OCI-LY7 (cell line): ENCODE measurements around the gene RNASE9. TPM values are rescaled to one million over a fixed set of nuclear protein-coding genes. Genes with fewer than 3 reads are reported as not detected.

Experiments
- BruUV-seq: library from RNA; stranded (reverse); fragments of 400-500 nt; replicated peaks from 2 replicates; lab custom pipeline; 2021; lab: Mats Ljungman, UMichigan
- CTCF ChIA-PET: fragments of 300-600 bp; sonication (Branson Sonifier 250); formaldehyde crosslinking; loops from one replicate; lab custom pipeline; 2022; ENCODE audit warnings: antibody characterized with exemption; ENCODE audit not compliant: unreplicated experiment; lab: Charles Lee
- POLR2A ChIA-PET: fragments of 300-600 bp; sonication (Branson Sonifier 250); formaldehyde crosslinking; loops from one replicate; lab custom pipeline; 2022; ENCODE audit warnings: antibody characterized with exemption; lab: Charles Lee
- DNase-seq: peaks from one replicate; pipeline ENCODE4 v3.0.0-alpha.2; 2015; ENCODE audit warnings: low spot score
- H2AFZ ChIP-seq: fragments of 200-600 bp; sonication (generic), shearing (Covaris generic); 2 replicates; pipeline ENCODE4 v1.6.1; 2014; ENCODE audit warnings: mild to moderate bottlenecking, antibody characterized with exemption, low read length, moderate library complexity
- H3K27ac ChIP-seq: fragments of 200-600 bp; sonication (generic); 2 replicates; pipeline ENCODE4 v1.5.1; 2014; ENCODE audit warnings: mixed run types, low read depth, mild to moderate bottlenecking, moderate library complexity, low read length, inconsistent platforms; ENCODE audit not compliant: poor library complexity, severe bottlenecking
- H3K36me3 ChIP-seq: fragments of 200-600 bp; sonication (generic); 2 replicates; pipeline ENCODE4 v1.6.1; 2014; ENCODE audit warnings: mild to moderate bottlenecking, antibody characterized with exemption, low read length, moderate library complexity, mixed read lengths; ENCODE audit not compliant: insufficient read depth
- H3K4me1 ChIP-seq: fragments of 200-600 bp; sonication (generic); 2 replicates; pipeline ENCODE4 v1.5.1; 2014; ENCODE audit warnings: mild to moderate bottlenecking, low read length; ENCODE audit not compliant: insufficient read depth, poor library complexity, severe bottlenecking
- H3K4me2 ChIP-seq: fragments of 200-600 bp; sonication (generic); 2 replicates; pipeline ENCODE4 v1.6.1; 2014; ENCODE audit warnings: mild to moderate bottlenecking, low read length
- H3K4me3 ChIP-seq: fragments of 200-600 bp; sonication (generic); 2 replicates; pipeline ENCODE4 v1.5.1; 2014; ENCODE audit warnings: mild to moderate bottlenecking, low read depth, low read length; ENCODE audit not compliant: poor library complexity, severe bottlenecking
- H3K79me2 ChIP-seq: fragments of 200-600 bp; sonication (generic); 2 replicates; pipeline ENCODE4 v1.6.1; 2016; ENCODE audit warnings: low read depth, mild to moderate bottlenecking, low read length, moderate library complexity, mixed read lengths; ENCODE audit not compliant: insufficient read depth
- H3K9me2 ChIP-seq: fragments of 200-600 bp; sonication (generic); 2 replicates; pipeline ENCODE4 v1.6.1; 2016; ENCODE audit warnings: mild to moderate bottlenecking, low read length, mixed read lengths; ENCODE audit not compliant: insufficient read depth
- H3K9me3 ChIP-seq: fragments of 200-600 bp; sonication (generic); 2 replicates; pipeline ENCODE4 v1.6.1; 2014; ENCODE audit warnings: mild to moderate bottlenecking, mixed run types, low read length, mixed read lengths
- H4K20me1 ChIP-seq: fragments of 200-600 bp; sonication (generic); 2 replicates; pipeline ENCODE4 v1.6.1; 2014; ENCODE audit warnings: mild to moderate bottlenecking, antibody characterized with exemption, low read length, moderate library complexity, mixed read lengths; ENCODE audit not compliant: insufficient read depth
- CTCF ChIP-seq: fragments of 200-600 bp; sonication (generic); conservative IDR thresholded peaks from 2 replicates; pipeline ENCODE4 v1.5.1; 2014; ENCODE audit warnings: mild to moderate bottlenecking, antibody characterized with exemption, low read length, moderate library complexity, mixed read lengths
- EZH2phosphoT487 ChIP-seq: fragments of 200-600 bp; sonication (generic); IDR thresholded peaks from 2 replicates; pipeline ENCODE4 v1.6.1; 2018; ENCODE audit warnings: low read depth, borderline replicate concordance, mild to moderate bottlenecking, mixed run types, antibody characterized with exemption, low read length, moderate library complexity, mixed read lengths
- intact Hi-C: fragments of 100-400 bp; cut with micrococcal nuclease; formaldehyde crosslinking; loops from one replicate; pipeline ENCODE4 v1.10.0; 2022; ENCODE audit not compliant: unreplicated experiment
- total RNA-seq, 2 experiments: library from RNA; depleted of rRNA in 1 of 2; stranded (reverse); fragments of >200 nt in 1 of 2; shearing (Covaris generic) in 1 of 2; gene quantifications; 2 replicates each; pipeline ENCODE4 v1.2.3, GENCODE V29; 2014 to 2022

Gene RNASE9
- total RNA-seq, 2 experiments from 2014 or later: not detected

GRCh38 chr14:20564501-20564997 is 3.7 kb upstream of the RNASE9 start:
- no peak for DNase-seq
- H3K4me1 ChIP-seq: no peaks in the 10 kb centered on the region
- no peak overlapping the region for H3K27ac ChIP-seq
- H3K4me3 ChIP-seq: no peak overlapping the region
- H3K9me2 ChIP-seq: no peaks in the 10 kb centered on the region
- no peak for TF ChIP-seq EZH2phosphoT487
- no peaks in the 10 kb centered on the region for H3K79me2 ChIP-seq
- CTCF ChIA-PET: no interaction called here
- no TSS peak for BruUV-seq
- POLR2A ChIA-PET: no interaction called here
- H3K9me3 ChIP-seq: no peaks in the 10 kb centered on the region
- intact Hi-C loops: no loop called here
- no peaks in the 10 kb centered on the region for H3K36me3 ChIP-seq
- no peak overlapping the region for H3K4me2 ChIP-seq
- H4K20me1 ChIP-seq: no peaks in the 10 kb centered on the region
- H2AFZ ChIP-seq: no peak overlapping the region

GRCh38 chr14:20563971-20564370 is 3.1 kb upstream of the RNASE9 start:
- no peak overlapping the region for H3K27ac ChIP-seq
- BruUV-seq: no TSS peak
- H2AFZ ChIP-seq: no peak overlapping the region
- H3K4me3 ChIP-seq: no peak overlapping the region
- no peaks in the 10 kb centered on the region for H3K36me3 ChIP-seq
- no peak for DNase-seq
- no peaks in the 10 kb centered on the region for H3K9me2 ChIP-seq
- no peaks in the 10 kb centered on the region for H3K9me3 ChIP-seq
- ChIA-PET CTCF (no interaction called here), POLR2A (interaction anchor here (0.6 to 0.8 kb wide), 2 partner anchors 15 to 343 kb away, joined by 3 to 5 read pairs; no protein-coding TSS in a partner anchor)
- no peaks in the 10 kb centered on the region for H4K20me1 ChIP-seq
- H3K79me2 ChIP-seq: no peaks in the 10 kb centered on the region
- H3K4me2 ChIP-seq: no peak overlapping the region
- intact Hi-C loops: no loop called here
- no peaks in the 10 kb centered on the region for H3K4me1 ChIP-seq
- TF ChIP-seq EZH2phosphoT487 (no peak), CTCF (no peak)

- no peaks in the 10 kb centered on the region for H3K9me2 ChIP-seq
- TF ChIP-seq CTCF: no peak
- no peak for TF ChIP-seq EZH2phosphoT487
- H3K36me3 ChIP-seq: no peaks in the 10 kb centered on the region
- POLR2A ChIA-PET: interaction anchor here (1.3 kb wide), 1 partner anchor 11 kb away, joined by 4 read pairs; no protein-coding TSS in a partner anchor
- H3K9me3 ChIP-seq: no peaks in the 10 kb centered on the region
- H3K4me1 ChIP-seq: no peaks in the 10 kb centered on the region
- no peak overlapping the region for H2AFZ ChIP-seq
- BruUV-seq: no TSS peak
- intact Hi-C loops: no loop called here
- no peaks in the 10 kb centered on the region for H4K20me1 ChIP-seq
- H3K4me2 ChIP-seq: no peak overlapping the region
- no peak overlapping the region for H3K4me3 ChIP-seq
- no peak overlapping the region for H3K27ac ChIP-seq
- no peaks in the 10 kb centered on the region for H3K79me2 ChIP-seq
- DNase-seq: no peak
- CTCF ChIA-PET: no interaction called here
Observed at GRCh38 chr14:20559461-20559904, 1.4 kb downstream of the RNASE9 start.
